ENCODE data around the gene MDN1.

GRCh38 chr6:89669002-89669401, 150.6 kb downstream of the MDN1 start:
- TF ChIP-seq CTCF (IDR thresholded peaks at IDR 0.05) (no peak), POLR2A (IDR thresholded peaks at IDR 0.05) (no peak)

All from uterus (tissue), 2 donors.